ENCODE results near the gene NFATC3.

The NFATC3 gene

DNA sequence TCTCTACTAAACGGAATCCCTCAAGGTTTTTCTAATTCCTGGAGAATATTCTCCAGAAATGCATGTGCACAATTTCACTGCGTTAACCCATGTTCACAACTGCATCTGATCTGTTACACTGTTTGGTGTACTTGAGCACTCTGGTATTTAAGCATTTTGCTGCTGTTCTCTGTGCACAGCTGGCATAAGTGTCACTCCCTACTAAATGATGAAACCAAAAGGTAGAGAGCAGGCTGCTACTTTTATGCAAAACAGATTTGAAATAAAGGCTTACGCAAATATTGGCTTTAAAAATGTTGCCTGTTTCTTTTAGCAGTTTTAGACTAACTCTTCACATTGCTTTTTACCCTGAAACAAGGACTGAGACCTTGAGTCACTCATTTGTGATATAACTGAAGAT is 109.1 kb downstream of the NFATC3 start:
- no peak for DNase-seq

- no peak for DNase-seq
Observed at GRCh38 chr16:68197250-68197649, 112.1 kb downstream of the NFATC3 start.

- no peak for DNase-seq
Observed at GRCh38 chr16:68200088-68200783, 115.1 kb downstream of the NFATC3 start.

DNA sequence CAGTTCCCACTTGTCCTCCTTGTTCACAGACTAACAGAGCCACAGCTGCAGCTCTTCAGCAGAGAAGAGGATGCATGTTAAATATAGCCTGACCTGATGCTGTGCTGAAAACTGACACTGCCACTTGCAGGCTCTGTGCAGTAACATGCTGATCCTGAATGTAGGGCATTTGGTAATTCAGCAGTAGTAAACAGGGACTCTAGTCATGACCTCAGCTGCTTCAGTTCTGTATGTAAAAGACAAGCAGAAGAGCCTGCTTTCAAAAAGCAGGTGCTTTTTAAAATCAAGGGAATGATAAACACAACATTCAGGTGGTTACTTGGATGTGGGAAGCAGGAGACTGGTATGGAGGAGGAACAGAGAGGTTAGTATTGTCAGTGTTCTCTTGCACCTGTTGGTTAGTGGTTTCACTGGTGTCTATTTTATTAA is 116.9 kb downstream of the NFATC3 start:
- peak in 1 of 2 experiments; percentile 19 for DNase-seq

DNA sequence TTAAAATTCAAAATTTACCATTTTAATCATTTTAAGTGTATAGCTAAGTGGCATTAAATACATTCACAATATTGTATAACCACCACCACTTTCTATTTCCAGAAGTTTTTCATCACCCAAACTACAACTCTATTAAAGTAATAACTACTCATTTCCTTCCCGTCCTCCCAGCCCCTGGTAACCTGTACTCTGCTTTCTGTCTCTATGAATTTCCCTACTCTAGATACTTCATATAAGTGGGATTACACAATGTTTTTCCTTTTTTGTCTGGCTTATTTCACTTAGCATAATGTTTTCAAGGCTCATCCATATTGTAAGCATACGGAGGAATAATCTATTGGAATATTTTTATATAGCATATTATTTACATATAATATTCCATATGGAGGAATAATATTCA is 121.1 kb downstream of the NFATC3 start:
- DNase-seq: no peak

DNA sequence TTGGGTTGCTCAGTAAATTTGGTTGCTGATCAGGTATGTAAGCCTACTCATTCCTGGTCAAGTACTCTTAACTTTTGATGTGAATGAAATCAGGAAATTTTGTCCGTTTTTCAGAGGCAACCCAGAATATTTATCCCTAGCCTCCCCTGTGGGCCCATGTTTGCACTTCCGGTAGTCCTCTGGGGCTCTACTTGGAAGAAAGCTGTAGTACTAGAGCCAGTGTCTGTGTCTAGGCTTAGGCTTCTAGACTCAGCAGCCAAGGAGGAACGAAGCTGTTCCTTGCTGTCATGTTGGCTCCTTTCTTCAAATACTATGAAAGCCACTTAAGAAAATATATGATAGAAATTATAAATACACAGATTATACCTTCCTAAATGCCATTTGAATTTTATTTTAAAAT is 129.6 kb downstream of the NFATC3 start:
- no peak for DNase-seq

DNA sequence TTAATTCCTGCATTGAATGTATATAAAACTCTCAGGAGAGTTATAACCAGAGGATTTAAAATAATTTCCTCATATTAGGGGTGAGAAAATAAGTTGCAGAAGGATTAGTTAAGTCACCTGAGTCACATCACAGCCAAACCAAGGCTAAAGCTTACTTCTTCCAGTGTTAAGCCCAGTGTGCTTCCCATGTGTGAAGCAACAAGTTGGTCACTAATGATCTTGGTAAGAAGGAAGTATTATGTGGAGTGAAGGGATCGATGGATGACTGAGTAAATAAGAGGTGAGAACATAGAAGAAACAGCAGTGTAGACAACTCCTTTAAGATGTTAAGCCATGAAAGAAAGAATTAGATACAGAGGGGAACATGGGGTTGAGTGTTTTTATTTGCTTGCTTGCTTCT is 130.1 kb downstream of the NFATC3 start:
- no peak for DNase-seq

DNA sequence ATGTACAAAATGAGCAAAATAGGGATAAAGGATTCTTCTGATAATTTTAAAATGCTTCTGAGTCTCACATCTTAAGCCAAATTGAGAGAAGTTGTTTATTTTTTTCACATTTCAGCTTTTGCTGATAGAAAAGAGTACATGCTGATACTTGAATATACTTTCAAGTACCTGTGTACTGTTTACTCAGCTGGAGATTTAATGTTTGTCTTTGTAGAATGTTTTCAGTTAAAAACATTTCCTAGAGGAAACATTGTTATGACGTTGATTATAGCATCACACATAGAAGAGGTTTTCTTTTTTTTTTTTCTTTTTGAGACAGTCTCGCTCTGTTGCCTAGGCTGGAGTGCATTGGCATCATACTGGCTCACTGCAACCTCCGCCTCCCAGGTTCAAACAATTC is 131.1 kb downstream of the NFATC3 start:
- DNase-seq: no peak

GRCh38 chr16:68217506-68217905 is 132.3 kb downstream of the NFATC3 start:
- DNase-seq: no peak

- DNase-seq: no peak
Observed at GRCh38 chr16:68219725-68220351, 134.7 kb downstream of the NFATC3 start.

- DNase-seq: no peak
Observed at GRCh38 chr16:68223072-68223471, 137.9 kb downstream of the NFATC3 start.

DNA sequence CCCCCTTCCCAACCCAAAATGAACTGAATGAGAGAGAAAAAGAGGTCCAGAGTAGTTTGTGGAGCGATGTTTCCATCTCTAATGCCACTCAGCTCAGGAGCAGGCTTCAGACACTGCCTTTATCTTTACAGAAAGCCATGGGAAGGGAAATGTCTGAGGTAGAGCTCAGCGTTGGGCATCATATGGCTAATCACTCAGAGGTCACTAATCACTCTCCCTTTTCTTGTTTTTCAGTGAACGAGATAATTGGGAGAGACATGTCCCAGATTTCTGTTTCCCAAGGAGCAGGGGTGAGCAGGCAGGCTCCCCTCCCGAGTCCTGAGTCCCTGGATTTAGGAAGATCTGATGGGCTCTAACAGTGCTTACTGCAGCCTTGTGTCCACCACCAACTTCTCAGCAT is 140.9 kb downstream of the NFATC3 start:
- DNase-seq: no peak

- DNase-seq: no peak
Observed at GRCh38 chr16:68227183-68227793, 142.1 kb downstream of the NFATC3 start.

- no peak for DNase-seq
Observed at GRCh38 chr16:68227850-68228553, 142.8 kb downstream of the NFATC3 start.

GRCh38 chr16:68228652-68229051 is 143.5 kb downstream of the NFATC3 start:
- DNase-seq: no peak

- DNase-seq: peak in 1 of 2 experiments; percentile 28
Observed at GRCh38 chr16:68229431-68230175, 144.4 kb downstream of the NFATC3 start.

- no peak for DNase-seq
Observed at GRCh38 chr16:68230176-68230571, 145.0 kb downstream of the NFATC3 start.

GRCh38 chr16:68230956-68231355 is 145.8 kb downstream of the NFATC3 start:
- DNase-seq: no peak

- no peak for DNase-seq
Observed at GRCh38 chr16:68231384-68232136, 146.4 kb downstream of the NFATC3 start.

GRCh38 chr16:68232335-68232734 is 147.2 kb downstream of the NFATC3 start:
- no peak for DNase-seq

DNA sequence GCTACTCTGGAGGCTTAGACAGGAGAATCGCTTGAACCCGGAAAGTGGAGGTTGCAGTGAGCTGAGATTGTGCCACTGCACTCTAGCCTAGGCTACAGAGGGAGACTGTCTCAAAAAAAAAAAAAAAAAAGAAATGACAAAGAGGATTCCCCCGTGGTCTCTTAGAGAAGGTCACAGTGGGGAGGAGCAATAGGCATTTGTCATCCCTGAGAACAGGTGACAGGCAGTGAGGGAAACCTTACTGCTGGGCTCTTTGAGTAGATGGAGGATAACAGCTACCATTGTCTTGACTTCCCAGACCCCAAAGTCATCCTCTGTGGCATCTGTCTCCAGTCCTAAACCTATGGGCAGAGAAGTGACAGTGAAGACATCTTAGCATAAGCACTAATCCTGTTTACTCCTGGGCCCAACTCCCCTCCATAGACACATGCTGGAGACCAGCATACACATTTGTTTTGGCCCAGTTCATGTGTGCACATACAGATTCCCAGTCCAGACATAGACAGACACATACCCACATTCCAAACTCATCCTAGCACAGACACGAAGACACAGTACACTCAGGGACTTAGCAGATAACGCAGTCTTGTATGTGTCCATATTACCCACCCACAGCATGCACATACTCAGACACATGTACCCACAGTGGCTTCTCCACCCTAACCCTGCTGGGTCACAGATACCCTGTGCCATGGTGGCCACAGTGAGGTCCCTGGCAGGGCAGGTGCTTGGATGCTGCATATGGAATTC is 148.1 kb downstream of the NFATC3 start:
- DNase-seq: no peak

GRCh38 chr16:68233835-68234187 is 148.6 kb downstream of the NFATC3 start:
- DNase-seq: no peak
